NCI-H748 treated with DMSO at 0.1 percent for 48 hours (cell line): Measurements from ENCODE around the gene OR4A16.

ENCODE experiments used
- DNase-seq: peaks from one replicate; lab custom pipeline; 2025; lab: John Stamatoyannopoulos, UW

Gene OR4A16, protein sequence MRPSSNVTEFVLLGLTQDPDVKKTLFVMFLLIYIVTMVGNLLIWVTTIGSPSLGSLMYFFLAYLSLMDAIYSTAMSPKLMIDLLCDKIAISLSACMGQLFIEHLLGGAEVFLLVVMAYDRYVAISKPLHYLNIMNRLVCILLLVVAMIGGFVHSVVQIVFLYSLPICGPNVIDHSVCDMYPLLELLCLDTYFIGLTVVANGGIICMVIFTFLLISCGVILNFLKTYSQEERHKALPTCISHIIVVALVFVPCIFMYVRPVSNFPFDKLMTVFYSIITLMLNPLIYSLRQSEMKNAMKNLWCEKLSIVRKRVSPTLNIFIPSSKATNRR

DNA sequence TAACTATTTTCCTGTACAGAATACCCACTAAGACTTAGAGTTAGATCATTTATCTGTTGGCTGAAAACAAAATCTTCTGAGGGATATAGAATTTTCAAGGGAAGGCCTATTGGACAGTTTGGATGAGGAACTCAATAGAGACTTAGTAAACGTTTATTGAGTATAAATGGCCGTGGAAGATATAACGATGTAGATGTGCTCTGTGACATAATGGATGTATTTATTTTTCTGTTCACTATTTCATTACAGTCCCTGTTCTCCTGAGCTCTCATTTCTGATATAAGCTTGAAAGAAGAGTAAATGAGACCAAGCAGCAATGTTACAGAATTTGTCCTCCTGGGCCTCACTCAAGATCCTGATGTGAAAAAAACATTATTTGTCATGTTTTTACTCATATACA lies at the start of gene OR4A16:
Gene OR4A16 (plus strand): TSS at position 301 of the 400 bp plus-strand sequence. CDS start 0 bp downstream, at position 301.
- no peak for DNase-seq

DNA sequence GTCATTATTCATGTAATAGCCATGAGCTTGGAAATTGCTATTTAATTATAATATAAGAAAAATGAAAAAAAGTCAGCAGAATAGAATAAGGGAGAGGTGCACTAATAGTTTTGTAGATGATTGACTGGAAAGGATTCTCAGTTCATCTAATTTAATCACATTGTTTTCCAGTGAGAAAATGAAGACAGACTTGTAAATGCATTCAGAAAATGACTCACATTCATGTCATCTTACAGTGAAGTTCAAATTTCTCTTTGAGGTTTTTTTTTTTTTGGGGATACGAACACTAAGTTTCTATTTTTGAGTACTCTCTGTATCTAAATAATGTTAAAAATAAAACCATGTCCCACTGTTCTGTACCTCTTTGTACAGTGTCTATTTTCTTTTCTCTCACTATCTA lies 18.5 kb upstream of the OR4A16 start:
- DNase-seq = no peak

DNA sequence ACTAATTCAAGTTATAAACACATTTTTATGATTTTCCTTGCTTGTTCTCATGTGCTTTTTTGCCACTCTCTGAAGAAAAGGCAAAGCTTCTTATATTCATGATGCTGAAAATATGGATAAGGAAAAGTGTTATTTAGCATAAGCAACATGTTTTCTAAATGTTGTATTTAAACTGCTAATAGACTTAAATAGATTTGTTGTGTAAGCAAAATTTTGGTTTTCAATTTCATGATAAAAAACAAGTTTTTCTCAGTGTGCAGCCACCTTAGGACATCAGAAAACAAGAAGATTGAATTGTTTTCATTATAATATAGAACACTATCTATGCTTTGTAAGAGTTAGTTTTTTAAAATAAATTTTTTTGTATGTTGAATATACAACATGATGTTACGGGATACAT lies 2.3 kb downstream of the OR4A16 start:
- no peak for DNase-seq

DNA sequence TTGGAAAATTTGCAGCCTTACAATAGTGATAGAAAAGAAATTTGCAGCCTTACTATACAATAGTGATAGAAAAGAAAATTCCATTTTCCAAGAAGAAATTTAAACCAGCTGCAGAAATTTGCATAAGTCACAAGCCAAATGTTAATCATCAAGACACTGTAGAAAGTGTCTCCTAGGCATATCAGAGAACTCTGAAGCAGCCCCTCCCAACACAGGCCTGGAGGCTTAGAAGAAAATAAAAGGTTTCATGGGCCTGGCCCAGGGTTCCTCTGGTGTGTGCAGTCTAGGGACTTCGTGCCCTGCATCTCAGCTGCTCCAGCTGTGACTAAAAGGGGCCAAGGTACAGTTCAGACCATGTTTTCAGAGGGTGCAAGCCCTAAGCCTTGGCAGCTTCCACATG lies 6.0 kb downstream of the OR4A16 start:
- DNase-seq = no peak

DNA sequence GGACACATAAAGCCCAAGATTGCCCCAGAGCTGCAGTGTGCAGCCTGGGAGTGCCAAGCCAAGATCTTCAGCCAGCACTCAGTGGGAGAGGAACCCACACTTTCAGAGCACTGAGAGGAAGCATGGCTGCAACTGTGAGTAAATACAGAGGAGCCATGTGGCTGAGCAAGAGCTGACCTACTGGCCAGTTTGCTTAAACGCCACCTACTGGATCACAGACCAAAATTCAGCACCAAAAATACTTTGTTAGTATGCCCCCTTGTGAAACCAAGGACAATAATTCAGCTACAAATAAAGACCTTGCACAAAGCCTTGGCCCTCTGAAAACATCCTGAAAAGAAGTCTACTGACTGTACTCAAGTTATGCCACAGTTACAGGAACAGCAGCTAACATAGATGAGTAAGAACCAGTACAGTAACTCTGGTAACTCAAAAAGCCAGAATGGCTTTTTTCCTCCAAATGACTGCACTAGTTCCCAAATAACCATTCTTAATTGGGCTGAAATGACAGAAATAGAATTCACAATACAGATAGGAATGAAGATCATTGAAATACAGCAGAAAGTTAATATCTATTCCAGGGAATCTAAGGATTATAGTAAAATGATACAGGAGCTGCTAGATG lies 14.7 kb downstream of the OR4A16 start:
- DNase-seq = no peak

DNA sequence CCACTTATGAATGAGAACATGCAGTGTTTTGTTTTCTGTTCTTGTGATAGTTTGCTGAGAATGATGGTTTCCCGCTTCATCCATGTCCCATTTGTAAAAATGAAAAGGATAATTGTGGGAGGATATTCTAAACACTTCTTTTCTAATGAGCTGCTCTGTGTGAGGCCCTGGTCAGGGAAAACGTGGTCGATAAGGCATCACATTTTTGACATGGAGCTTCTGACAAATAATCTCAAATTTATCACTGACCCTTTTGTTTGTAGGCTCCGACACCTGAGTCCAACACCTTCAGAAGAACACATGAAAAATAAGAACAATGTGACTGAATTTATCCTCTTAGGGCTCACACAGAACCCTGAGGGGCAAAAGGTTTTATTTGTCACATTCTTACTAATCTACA lies 24.7 kb downstream of the OR4A16 start, which contains the start of gene OR4A15:
Gene OR4A15 (plus strand): TSS at position 301 of the 400 bp plus-strand sequence. CDS start 0 bp downstream, at position 301.
- DNase-seq = no peak
